Measurements from ENCODE around the gene INSM1. TPM values are rescaled to one million over a fixed set of nuclear protein-coding genes. Genes with fewer than 3 reads are reported as not detected.
A peak's percentile ranks its signal among the peaks of the same experiment; 100 is the strongest.

The INSM1 gene
- polyA plus RNA-seq, 3 donors, result not detected

- H3K9me3 Mint-ChIP-seq, result peaks cover 0 to 16% (median 8%) of the 10 kb centered on the region in 7 donors
- intact Hi-C loops (cut with micrococcal nuclease), result no loop called here
Observed at GRCh38 chr20:20322912-20323311, 45.0 kb upstream of the INSM1 start.

GRCh38 chr20:20327746-20328145 lies 40.2 kb upstream of the INSM1 start:
- H3K27me3 ChIP-seq (ENCODE audit: control insufficient read depth in 2 of 2, insufficient read depth in 2 of 2, low read length in 2 of 2), result no peaks in the 10 kb centered on the region
- no peak overlapping the region for H2AFZ ChIP-seq (ENCODE audit: insufficient read depth, low read depth, low read length, poor library complexity, severe bottlenecking)
- peak overlapping the region in 2 of 7 donors; percentile 2 to 41 for H3K27ac Mint-ChIP-seq
- H3K4me1 Mint-ChIP-seq, result peaks cover 32% of the 10 kb centered on the region
- peaks cover 0 to 2% of the 10 kb centered on the region in 2 donors for H3K36me3 Mint-ChIP-seq
- no peak overlapping the region for H3K4me2 ChIP-seq (replicated peaks; ENCODE audit: extremely low read depth, low read length, poor library complexity, severe bottlenecking)
- peaks cover 26 to 35% of the 10 kb centered on the region in 2 donors for H3K4me1 ChIP-seq (ENCODE audit: control insufficient read depth in 1 of 2, insufficient read depth in 2 of 2, low read length in 2 of 2)
- H3K79me2 ChIP-seq (ENCODE audit: insufficient read depth, low read length), result no peaks in the 10 kb centered on the region
- WGBS (ENCODE audit: insufficient coverage), result 94% methylated on average over 2 of the region's 6 CpGs
- DNase-seq, result peak in 2 of 3 donors; percentile 18 to 27
- no peak overlapping the region for H3K4me3 Mint-ChIP-seq
- peaks cover 0 to 2% (median 0%) of the 10 kb centered on the region in 3 donors for H3K27me3 Mint-ChIP-seq (ENCODE audit: low read depth in 3 of 3)
- no peak overlapping the region for H3K9ac ChIP-seq (ENCODE audit: insufficient read depth, low read length, poor library complexity, severe bottlenecking)
- H3K36me3 ChIP-seq (replicated peaks in 1 of 2; ENCODE audit: control insufficient read depth in 1 of 2, insufficient read depth in 2 of 2, low read length in 2 of 2), result no peaks in the 10 kb centered on the region
- peaks cover 0 to 2% (median 0%) of the 10 kb centered on the region in 7 donors for H3K9me3 Mint-ChIP-seq
- no peaks in the 10 kb centered on the region for H3K9me3 ChIP-seq (replicated peaks in 1 of 2; ENCODE audit: control insufficient read depth in 1 of 2, insufficient read depth in 1 of 2, low read length in 2 of 2)
- intact Hi-C loops (cut with micrococcal nuclease), result no loop called here
- no peak overlapping the region for H3K27ac ChIP-seq (ENCODE audit: low read depth in 1 of 2, low read length in 2 of 2)
- no peak for TF ChIP-seq CTCF (IDR thresholded peaks at IDR 0.05)
- H4K20me1 ChIP-seq (ENCODE audit: insufficient read depth, low read length), result no peaks in the 10 kb centered on the region
- H3K4me3 ChIP-seq (replicated peaks in 1 of 3; ENCODE audit: low read depth in 2 of 3, low read length in 3 of 3), result no peak overlapping the region

More at GRCh38 chr20:20322912-20323311, 45.0 kb upstream of the INSM1 start:
- peaks cover 5 to 10% of the 10 kb centered on the region in 2 donors for H3K9me3 ChIP-seq (replicated peaks in 1 of 2; ENCODE audit: control insufficient read depth in 1 of 2, insufficient read depth in 1 of 2, low read length in 2 of 2)
- Mint-ChIP-seq H3K27ac (no peak overlapping the region), H3K27me3 (ENCODE audit: low read depth in 3 of 3) (peaks cover 0 to 2% (median 0%) of the 10 kb centered on the region in 3 donors), H3K4me1 (peaks cover 22% of the 10 kb centered on the region), H3K4me3 (no peak overlapping the region), H3K36me3 (peaks cover 0 to 1% of the 10 kb centered on the region in 2 donors)
- no peak overlapping the region for H3K9ac ChIP-seq (ENCODE audit: insufficient read depth, low read length, poor library complexity, severe bottlenecking)
- no peak overlapping the region for H3K4me2 ChIP-seq (replicated peaks; ENCODE audit: extremely low read depth, low read length, poor library complexity, severe bottlenecking)
- no peaks in the 10 kb centered on the region for H3K79me2 ChIP-seq (ENCODE audit: insufficient read depth, low read length)
- WGBS (ENCODE audit: insufficient coverage), result 96% methylated on average over 4 of the region's 6 CpGs
- H3K4me1 ChIP-seq (ENCODE audit: control insufficient read depth in 1 of 2, insufficient read depth in 2 of 2, low read length in 2 of 2), result peaks cover 18 to 21% of the 10 kb centered on the region in 2 donors
- TF ChIP-seq CTCF (IDR thresholded peaks at IDR 0.05), result no peak
- H4K20me1 ChIP-seq (ENCODE audit: insufficient read depth, low read length), result no peaks in the 10 kb centered on the region
- no peak overlapping the region for H2AFZ ChIP-seq (ENCODE audit: insufficient read depth, low read depth, low read length, poor library complexity, severe bottlenecking)
- H3K36me3 ChIP-seq (replicated peaks in 1 of 2; ENCODE audit: control insufficient read depth in 1 of 2, insufficient read depth in 2 of 2, low read length in 2 of 2), result no peaks in the 10 kb centered on the region
- H3K27me3 ChIP-seq (ENCODE audit: control insufficient read depth in 2 of 2, insufficient read depth in 2 of 2, low read length in 2 of 2), result no peaks in the 10 kb centered on the region
- no peak overlapping the region for H3K4me3 ChIP-seq (replicated peaks in 1 of 3; ENCODE audit: low read depth in 2 of 3, low read length in 3 of 3)
- DNase-seq, result no peak
- no peak overlapping the region for H3K27ac ChIP-seq (ENCODE audit: low read depth in 1 of 2, low read length in 2 of 2)
